ENCODE data around the gene ANKS1B. TPM values are rescaled to one million over a fixed set of nuclear protein-coding genes. Genes with fewer than 3 reads are reported as not detected.

Gene ANKS1B
- total and polyA plus RNA-seq, 7 donors, result 0.46 to 7.4 (median 3.6) TPM

DNA sequence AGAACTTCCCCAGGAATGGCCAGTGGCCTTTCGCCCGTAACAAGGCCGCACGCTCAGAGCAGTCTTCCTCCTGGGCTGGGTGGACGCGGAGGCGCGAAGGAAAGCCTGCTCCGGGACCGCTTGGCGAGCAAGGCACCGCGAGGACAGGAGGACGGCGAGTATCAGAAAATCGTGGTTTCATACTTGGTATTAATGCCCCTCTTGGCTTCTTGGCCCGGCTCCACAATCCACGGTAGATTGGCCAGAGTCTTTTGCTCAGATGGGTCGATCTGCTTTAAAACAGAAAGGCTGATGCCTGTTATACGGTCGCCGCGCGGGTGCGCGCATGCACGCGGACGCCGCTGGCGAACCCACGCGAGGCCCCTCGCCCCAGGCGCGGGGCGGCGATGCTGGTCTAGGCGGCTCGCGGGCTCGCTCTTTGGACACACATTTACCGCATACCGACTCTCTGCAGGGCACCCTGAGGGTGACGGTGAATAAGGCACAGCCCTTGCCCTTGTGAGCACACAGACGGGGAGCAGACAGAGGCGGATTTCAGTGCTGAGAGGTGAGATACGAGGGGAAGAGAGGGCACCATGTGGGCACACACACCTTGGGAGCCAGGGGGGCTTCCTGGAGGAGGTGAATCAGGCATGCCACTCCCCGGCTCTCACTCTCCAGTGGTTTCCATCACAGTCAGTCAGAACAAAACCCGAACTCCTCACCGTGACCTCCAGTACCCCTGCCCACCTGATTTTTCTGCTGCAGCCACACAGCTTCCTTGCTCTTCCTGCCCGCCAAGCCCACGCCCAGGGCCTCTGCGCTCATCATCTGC, 1239.0 kb downstream of the ANKS1B start:
- 9 to 14% (median 11%) methylated on average over 52 to 54 of the region's 54 CpGs for WGBS, 3 donors
- no peaks in the 10 kb centered on the region for H3K36me3 ChIP-seq (ENCODE audit: insufficient read depth in 1 of 2, low read depth in 1 of 2)
- TF ChIP-seq, protein P1, sequence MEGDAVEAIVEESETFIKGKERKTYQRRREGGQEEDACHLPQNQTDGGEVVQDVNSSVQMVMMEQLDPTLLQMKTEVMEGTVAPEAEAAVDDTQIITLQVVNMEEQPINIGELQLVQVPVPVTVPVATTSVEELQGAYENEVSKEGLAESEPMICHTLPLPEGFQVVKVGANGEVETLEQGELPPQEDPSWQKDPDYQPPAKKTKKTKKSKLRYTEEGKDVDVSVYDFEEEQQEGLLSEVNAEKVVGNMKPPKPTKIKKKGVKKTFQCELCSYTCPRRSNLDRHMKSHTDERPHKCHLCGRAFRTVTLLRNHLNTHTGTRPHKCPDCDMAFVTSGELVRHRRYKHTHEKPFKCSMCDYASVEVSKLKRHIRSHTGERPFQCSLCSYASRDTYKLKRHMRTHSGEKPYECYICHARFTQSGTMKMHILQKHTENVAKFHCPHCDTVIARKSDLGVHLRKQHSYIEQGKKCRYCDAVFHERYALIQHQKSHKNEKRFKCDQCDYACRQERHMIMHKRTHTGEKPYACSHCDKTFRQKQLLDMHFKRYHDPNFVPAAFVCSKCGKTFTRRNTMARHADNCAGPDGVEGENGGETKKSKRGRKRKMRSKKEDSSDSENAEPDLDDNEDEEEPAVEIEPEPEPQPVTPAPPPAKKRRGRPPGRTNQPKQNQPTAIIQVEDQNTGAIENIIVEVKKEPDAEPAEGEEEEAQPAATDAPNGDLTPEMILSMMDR (IDR thresholded peaks at IDR 0.05), result no peak
- DNase-seq (no peak), ATAC-seq (peak in 2 of 4 donors; percentile 46 to 54)
- H3K4me1 ChIP-seq, result no peaks in the 10 kb centered on the region
- H3K27me3 ChIP-seq (ENCODE audit: insufficient read depth in 3 of 3, low read length in 2 of 3), result peaks cover 0 to 17% (median 0%) of the 10 kb centered on the region in 3 donors
- H3K9me3 ChIP-seq, result no peaks in the 10 kb centered on the region
- intact Hi-C loops (cut with DNase I), result no loop called here
- H3K27ac ChIP-seq, result no peak overlapping the region
- H3K4me3 ChIP-seq, result peak overlapping the region; percentile 63

DNA sequence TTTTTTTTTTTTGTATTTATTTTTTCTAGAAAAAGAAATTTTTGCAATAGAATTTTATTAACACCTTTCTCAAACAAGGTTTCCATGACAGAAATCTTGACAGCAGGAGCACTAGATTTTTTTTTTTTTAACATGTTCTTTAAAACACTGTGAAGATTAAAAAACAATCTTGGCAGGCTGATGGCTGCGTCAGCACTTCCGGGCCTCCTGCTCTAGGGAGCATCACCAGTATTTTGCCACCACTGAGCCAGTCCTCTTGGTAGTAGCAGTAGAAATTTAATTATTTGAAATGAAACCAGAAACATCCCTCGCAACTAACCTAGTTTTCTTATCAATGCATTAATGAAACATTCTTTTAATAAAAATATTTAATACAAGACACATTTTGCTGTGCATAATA, 1240.1 kb downstream of the ANKS1B start:
- Histone ChIP-seq H3K27me3 (ENCODE audit: insufficient read depth in 3 of 3, low read length in 2 of 3) (peaks cover 0 to 17% (median 0%) of the 10 kb centered on the region in 3 donors), H3K9me3 (no peaks in the 10 kb centered on the region), H3K27ac (no peak overlapping the region), H3K4me1 (no peaks in the 10 kb centered on the region), H3K4me3 (no peak overlapping the region), H3K36me3 (ENCODE audit: insufficient read depth in 1 of 2, low read depth in 1 of 2) (no peaks in the 10 kb centered on the region)
- 80 to 90% (median 86%) methylated on average over 3 of the region's 3 CpGs for WGBS, 3 donors
- TF ChIP-seq, protein P1 (IDR thresholded peaks at IDR 0.05), result no peak
- intact Hi-C loops (cut with DNase I), result no loop called here
- no peak for ATAC-seq
- no peak for DNase-seq

DNA sequence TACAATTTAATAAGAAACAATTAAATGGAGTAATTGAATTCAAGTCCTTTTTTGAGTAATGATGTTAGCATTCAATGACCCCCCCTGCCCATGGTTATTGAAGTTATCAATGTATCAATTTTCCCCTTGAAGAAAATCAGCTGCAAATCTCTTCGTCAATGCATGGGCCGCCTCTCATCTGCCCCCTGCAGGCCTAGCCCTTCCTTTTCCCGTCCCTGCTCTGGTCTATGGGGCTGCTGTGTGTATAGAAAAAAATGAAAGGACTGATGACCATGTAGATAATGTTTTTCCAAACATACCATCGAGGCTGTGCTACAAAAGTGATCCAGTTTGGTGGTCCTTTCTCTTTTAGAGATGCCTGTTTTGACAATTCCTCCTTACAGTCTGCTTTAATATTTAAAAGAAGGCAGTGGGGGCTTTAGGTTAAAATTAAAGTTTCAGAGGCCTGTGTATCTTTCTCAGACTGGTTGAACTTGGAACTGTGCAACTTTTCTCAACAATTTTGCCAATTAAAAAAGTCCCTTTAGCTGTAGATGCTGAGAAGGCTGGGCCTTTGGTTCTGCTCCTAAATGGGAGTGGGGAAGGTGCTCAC, 1241.3 kb downstream of the ANKS1B start:
- whole genome bisulfite sequencing, 3 donors, result 60 to 66% (median 64%) methylated on average over 4 of the region's 4 CpGs
- intact Hi-C loops (cut with DNase I), result no loop called here

DNA sequence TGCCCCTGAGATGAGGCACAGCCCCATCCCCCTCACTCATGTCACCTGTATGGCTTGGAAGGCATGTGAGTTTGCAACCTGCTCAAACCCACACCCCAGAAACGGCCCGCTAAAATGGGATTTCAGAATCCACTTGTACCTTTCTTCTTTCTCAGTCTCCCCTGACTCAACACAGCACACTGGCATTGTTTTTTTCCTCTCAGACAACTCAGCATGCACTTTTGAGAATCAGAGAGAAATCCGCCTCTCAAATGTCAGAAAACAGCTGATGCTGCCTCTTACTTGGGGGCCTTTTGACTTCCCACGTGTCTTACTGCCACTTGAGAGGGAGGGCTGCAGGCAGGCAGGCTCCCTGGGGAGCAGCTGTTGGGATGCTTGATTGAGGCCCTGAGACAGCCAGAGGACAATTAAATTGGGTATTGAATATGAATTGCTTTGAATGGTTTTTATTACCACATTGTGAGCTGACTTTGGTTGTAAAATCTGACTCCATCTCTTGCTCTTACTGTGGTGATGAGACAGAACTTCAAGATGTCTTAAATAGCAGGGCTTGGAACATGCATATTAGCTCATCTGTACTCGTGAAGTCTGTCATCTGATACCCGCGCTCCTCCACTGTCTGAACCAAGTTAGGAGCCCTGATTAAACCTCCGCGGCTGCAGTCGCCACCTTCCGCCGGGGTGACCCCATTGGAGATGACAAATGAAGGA, 1243.0 kb downstream of the ANKS1B start:
- TF ChIP-seq, protein P1 (IDR thresholded peaks at IDR 0.05), result no peak
- Histone ChIP-seq H3K36me3 (ENCODE audit: insufficient read depth in 1 of 2, low read depth in 1 of 2) (no peaks in the 10 kb centered on the region), H3K27me3 (ENCODE audit: insufficient read depth in 3 of 3, low read length in 2 of 3) (peaks cover 0 to 10% (median 0%) of the 10 kb centered on the region in 3 donors), H3K4me1 (no peaks in the 10 kb centered on the region), H3K9me3 (no peaks in the 10 kb centered on the region), H3K27ac (no peak overlapping the region), H3K4me3 (no peak overlapping the region)
- DNase-seq (no peak), ATAC-seq (peak in 3 of 4 donors; percentile 49 to 82 (median 50))
- WGBS, 3 donors, result 40 to 48% (median 40%) methylated on average over 12 of the region's 12 CpGs
- intact Hi-C loops (cut with DNase I), result no loop called here

More for the DNA sequence above, 1241.3 kb downstream of the ANKS1B start:
- no peaks in the 10 kb centered on the region for H3K4me1 ChIP-seq
- no peak overlapping the region for H3K4me3 ChIP-seq
- H3K36me3 ChIP-seq (ENCODE audit: insufficient read depth in 1 of 2, low read depth in 1 of 2), result no peaks in the 10 kb centered on the region
- no peak overlapping the region for H3K27ac ChIP-seq
- H3K27me3 ChIP-seq (ENCODE audit: insufficient read depth in 3 of 3, low read length in 2 of 3), result peaks cover 0 to 17% (median 0%) of the 10 kb centered on the region in 3 donors
- TF ChIP-seq, protein P1 (IDR thresholded peaks at IDR 0.05), result no peak
- no peak for ATAC-seq
- no peaks in the 10 kb centered on the region for H3K9me3 ChIP-seq
- no peak for DNase-seq
